ENCODE data around the gene TMEM151B. TPM values are rescaled to one million over a fixed set of nuclear protein-coding genes. Genes with fewer than 3 reads are reported as not detected.

TMEM151B gene
- total and polyA plus RNA-seq, 9 of the 15 experiments (the other 6 are each of a cell fraction or from before 2014, with no cell fraction given) = not detected

DNA sequence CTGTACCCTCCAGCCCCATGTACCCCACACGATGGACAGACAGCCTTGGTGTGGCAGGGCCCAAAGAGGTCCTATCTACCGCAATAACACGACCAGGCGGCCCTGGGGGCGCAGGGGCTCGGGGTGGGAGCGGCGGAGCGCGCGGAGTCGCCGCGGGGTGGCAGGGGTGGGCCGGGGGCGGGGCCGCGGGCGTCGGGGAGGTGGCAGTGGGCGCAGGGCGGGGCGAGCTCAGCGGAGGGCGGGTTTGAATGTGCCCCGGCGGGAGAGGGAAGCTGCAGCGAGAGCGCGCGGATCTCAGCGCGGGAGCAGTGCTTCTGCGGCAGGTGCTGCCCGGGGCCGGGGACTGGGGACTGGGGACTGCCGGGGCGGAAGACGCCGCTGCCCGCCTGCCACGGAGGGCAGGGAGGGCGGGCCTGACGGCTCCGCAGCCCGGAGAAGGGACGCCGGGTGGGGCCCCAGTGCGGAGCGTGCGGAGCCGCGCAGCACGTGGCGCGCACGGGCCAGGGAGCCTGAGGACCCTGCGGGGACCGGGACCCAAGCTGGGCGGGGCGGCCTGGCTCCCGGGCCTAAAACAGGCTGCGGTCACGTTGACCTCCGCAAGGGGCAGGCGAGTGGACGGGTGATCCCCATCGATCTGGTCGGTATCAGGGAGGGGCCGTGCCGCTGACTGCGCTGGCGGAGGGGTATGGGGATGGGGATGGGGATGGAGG lies 46.8 kb upstream of the TMEM151B start, which contains the start of gene SLC29A1 (continued):
- TF ChIP-seq, protein P1, sequence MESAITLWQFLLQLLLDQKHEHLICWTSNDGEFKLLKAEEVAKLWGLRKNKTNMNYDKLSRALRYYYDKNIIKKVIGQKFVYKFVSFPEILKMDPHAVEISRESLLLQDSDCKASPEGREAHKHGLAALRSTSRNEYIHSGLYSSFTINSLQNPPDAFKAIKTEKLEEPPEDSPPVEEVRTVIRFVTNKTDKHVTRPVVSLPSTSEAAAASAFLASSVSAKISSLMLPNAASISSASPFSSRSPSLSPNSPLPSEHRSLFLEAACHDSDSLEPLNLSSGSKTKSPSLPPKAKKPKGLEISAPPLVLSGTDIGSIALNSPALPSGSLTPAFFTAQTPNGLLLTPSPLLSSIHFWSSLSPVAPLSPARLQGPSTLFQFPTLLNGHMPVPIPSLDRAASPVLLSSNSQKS (CRISPR knock-in tag; IDR thresholded peaks at IDR 0.05) = no peak
- TF ChIP-seq POLR3A (IDR thresholded peaks at IDR 0.05; ENCODE audit: borderline replicate concordance, extremely low read depth, insufficient read depth, insufficient read length) (no peak), FOS (IDR thresholded peaks at IDR 0.05; ENCODE audit: extremely low read depth, insufficient read length) (no peak), ZNF830 (CRISPR knock-in tag; IDR thresholded peaks at IDR 0.05) (no peak), SP1 (CRISPR knock-in tag; IDR thresholded peaks at IDR 0.05) (peak; percentile 40), CBFA2T2 (conservative IDR thresholded peaks at IDR 0.05) (0 out of 2 replicates have a peak, but pooled peaks have one; percentile 7), TCFL5 (CRISPR knock-in tag; conservative IDR thresholded peaks at IDR 0.05) (no peak), DPF2 (IDR thresholded peaks at IDR 0.05) (no peak), CBX1 (IDR thresholded peaks at IDR 0.05; ENCODE audit: low read depth) (no peak), CBFB (CRISPR knock-in tag; IDR thresholded peaks at IDR 0.05) (peak; percentile 28; the same call in 1 of the 2 replicates), HSF4 (CRISPR knock-in tag; IDR thresholded peaks at IDR 0.05; ENCODE audit: borderline replicate concordance) (no peak), KAT8 (IDR thresholded peaks at IDR 0.05; ENCODE audit: low read depth) (no peak)
- TF ChIP-seq, protein P2, sequence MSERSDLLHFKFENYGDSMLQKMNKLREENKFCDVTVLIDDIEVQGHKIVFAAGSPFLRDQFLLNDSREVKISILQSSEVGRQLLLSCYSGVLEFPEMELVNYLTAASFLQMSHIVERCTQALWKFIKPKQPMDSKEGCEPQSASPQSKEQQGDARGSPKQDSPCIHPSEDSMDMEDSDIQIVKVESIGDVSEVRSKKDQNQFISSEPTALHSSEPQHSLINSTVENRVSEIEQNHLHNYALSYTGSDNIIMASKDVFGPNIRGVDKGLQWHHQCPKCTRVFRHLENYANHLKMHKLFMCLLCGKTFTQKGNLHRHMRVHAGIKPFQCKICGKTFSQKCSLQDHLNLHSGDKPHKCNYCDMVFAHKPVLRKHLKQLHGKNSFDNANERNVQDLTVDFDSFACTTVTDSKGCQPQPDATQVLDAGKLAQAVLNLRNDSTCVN (CRISPR knock-in tag; IDR thresholded peaks at IDR 0.05) = no peak
- TF ChIP-seq, protein P3, sequence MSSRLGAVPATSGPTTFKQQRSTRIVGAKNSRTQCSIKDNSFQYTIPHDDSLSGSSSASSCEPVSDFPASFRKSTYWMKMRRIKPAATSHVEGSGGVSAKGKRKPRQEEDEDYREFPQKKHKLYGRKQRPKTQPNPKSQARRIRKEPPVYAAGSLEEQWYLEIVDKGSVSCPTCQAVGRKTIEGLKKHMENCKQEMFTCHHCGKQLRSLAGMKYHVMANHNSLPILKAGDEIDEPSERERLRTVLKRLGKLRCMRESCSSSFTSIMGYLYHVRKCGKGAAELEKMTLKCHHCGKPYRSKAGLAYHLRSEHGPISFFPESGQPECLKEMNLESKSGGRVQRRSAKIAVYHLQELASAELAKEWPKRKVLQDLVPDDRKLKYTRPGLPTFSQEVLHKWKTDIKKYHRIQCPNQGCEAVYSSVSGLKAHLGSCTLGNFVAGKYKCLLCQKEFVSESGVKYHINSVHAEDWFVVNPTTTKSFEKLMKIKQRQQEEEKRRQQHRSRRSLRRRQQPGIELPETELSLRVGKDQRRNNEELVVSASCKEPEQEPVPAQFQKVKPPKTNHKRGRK (tag; IDR thresholded peaks at IDR 0.05) = no peak
- TF ChIP-seq, protein P4, sequence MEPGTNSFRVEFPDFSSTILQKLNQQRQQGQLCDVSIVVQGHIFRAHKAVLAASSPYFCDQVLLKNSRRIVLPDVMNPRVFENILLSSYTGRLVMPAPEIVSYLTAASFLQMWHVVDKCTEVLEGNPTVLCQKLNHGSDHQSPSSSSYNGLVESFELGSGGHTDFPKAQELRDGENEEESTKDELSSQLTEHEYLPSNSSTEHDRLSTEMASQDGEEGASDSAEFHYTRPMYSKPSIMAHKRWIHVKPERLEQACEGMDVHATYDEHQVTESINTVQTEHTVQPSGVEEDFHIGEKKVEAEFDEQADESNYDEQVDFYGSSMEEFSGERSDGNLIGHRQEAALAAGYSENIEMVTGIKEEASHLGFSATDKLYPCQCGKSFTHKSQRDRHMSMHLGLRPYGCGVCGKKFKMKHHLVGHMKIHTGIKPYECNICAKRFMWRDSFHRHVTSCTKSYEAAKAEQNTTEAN (CRISPR knock-in tag; IDR thresholded peaks at IDR 0.05) = no peak
- TF ChIP-seq, protein P5, sequence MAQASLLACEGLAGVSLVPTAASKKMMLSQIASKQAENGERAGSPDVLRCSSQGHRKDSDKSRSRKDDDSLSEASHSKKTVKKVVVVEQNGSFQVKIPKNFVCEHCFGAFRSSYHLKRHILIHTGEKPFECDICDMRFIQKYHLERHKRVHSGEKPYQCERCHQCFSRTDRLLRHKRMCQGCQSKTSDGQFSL (CRISPR knock-in tag; IDR thresholded peaks at IDR 0.05) = no peak
- TF ChIP-seq, protein P5 (tag; IDR thresholded peaks at IDR 0.05) = no peak
- TF ChIP-seq, protein P6, sequence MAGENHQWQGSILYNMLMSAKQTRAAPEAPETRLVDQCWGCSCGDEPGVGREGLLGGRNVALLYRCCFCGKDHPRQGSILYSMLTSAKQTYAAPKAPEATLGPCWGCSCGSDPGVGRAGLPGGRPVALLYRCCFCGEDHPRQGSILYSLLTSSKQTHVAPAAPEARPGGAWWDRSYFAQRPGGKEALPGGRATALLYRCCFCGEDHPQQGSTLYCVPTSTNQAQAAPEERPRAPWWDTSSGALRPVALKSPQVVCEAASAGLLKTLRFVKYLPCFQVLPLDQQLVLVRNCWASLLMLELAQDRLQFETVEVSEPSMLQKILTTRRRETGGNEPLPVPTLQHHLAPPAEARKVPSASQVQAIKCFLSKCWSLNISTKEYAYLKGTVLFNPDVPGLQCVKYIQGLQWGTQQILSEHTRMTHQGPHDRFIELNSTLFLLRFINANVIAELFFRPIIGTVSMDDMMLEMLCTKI (IDR thresholded peaks at IDR 0.05; ENCODE audit: partially characterized antibody) = no peak
- TF ChIP-seq, protein P7, sequence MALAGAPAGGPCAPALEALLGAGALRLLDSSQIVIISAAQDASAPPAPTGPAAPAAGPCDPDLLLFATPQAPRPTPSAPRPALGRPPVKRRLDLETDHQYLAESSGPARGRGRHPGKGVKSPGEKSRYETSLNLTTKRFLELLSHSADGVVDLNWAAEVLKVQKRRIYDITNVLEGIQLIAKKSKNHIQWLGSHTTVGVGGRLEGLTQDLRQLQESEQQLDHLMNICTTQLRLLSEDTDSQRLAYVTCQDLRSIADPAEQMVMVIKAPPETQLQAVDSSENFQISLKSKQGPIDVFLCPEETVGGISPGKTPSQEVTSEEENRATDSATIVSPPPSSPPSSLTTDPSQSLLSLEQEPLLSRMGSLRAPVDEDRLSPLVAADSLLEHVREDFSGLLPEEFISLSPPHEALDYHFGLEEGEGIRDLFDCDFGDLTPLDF (CRISPR knock-in tag; IDR thresholded peaks at IDR 0.05) = peak; percentile 66; the same call in 1 of the 2 replicates

Measured in K562 (cell line).